Heart left ventricle (tissue), 13 donors: ENCODE measurements around the gene MSL1.

Source experiments
- POLR2A ChIP-seq, 2 donors: fragments of 450-650 bp; IDR thresholded peaks; one replicate each; pipeline ENCODE4 v1.6.1; 2017; ENCODE audit warnings: antibody characterized with exemption in 2 of 2, mild to moderate bottlenecking in 2 of 2, moderate library complexity in 2 of 2
- TF ChIP-seq, protein P1 (sequence below), 12 donors: fragments of 200-600 bp; sonication (generic) in 4 of 12; IDR thresholded peaks; one replicate each; pipeline versions ENCODE4 v1.5.0 to v1.8.0; 2018 to 2022; ENCODE audit warnings: antibody characterized with exemption in 12 of 12, mild to moderate bottlenecking in 5 of 12
- donor health status: ischemic (EF 13 %, LVEDD 7.1; RV severe dilation, severe dysfunction).
- donor health status: DM: no; HTN: yes; CAD: no.
- donor health status: DM: no; HTN: no; CAD: no.
- donor health status: ischemic (EF 25% LVEDD 6.9; RV normal size, moderate dysfunction).
- donor health status: ischemic (EF 25% LVEDD 5.7; RV mildly dilated, moderate dysfunction).
- donor health status: ischemic (EF 35%, LVEDD 5.7; RV mildly dilated, moderate dysfunction).
- donor health status: nonischemic (EF 11% LVEDD 7.7; RV severe dilation, severe dysfunction).
- donor health status: DM: yes; HTN: yes; CAD: no.
- donor health status: PGD.
- donor health status: ischemic (EF 29% LVEDD 5.4; RV normal size, mild dysfunction).
- donor health status: nonischemic (EF 23%, LVEDD 6.1; RV moderate dilation, normal function).

DNA sequence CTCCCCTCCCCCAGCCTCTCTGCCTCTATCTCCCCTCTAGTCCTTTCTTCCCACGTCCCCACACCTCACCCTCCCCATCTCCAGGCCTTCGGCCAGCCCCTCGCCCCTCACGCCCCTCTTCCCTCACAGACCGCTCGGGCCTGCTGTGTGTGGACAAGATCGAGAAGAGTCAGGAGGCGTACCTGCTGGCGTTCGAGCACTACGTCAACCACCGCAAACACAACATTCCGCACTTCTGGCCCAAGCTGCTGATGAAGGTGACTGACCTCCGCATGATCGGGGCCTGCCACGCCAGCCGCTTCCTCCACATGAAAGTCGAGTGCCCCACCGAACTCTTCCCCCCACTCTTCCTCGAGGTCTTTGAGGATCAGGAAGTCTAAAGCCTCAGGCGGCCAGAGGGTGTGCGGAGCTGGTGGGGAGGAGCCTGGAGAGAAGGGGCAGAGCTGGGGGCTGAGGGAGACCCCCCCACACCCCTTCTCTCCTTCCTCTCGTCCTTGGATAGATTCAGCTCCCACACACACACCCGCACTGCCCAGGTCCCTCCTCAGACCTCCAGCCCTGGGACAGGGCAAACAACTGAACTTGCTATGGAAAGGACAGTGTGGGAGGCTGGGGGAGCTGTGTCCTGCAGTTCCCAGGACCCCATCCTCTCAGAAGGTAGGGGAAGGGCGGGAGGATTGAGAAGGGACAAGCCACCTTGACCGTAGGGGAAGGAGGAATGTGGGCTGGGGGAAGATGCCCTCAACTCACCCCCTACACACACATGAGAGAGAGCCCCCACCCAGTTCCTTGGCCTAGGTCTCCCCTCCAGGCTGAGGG lies 32.5 kb upstream of the MSL1 start:
- no peak for TF ChIP-seq POLR2A (IDR thresholded peaks at IDR 0.05)
- TF ChIP-seq, protein P1, sequence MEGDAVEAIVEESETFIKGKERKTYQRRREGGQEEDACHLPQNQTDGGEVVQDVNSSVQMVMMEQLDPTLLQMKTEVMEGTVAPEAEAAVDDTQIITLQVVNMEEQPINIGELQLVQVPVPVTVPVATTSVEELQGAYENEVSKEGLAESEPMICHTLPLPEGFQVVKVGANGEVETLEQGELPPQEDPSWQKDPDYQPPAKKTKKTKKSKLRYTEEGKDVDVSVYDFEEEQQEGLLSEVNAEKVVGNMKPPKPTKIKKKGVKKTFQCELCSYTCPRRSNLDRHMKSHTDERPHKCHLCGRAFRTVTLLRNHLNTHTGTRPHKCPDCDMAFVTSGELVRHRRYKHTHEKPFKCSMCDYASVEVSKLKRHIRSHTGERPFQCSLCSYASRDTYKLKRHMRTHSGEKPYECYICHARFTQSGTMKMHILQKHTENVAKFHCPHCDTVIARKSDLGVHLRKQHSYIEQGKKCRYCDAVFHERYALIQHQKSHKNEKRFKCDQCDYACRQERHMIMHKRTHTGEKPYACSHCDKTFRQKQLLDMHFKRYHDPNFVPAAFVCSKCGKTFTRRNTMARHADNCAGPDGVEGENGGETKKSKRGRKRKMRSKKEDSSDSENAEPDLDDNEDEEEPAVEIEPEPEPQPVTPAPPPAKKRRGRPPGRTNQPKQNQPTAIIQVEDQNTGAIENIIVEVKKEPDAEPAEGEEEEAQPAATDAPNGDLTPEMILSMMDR (IDR thresholded peaks at IDR 0.05): no peak
